ENCODE measurements around the gene ATP6V1G1.
"Not testable (repeated sequence)": the region's sequence is repeated elsewhere in the genome, so short reads cannot be mapped to it uniquely, and the experiment has no call there.

Gene ATP6V1G1

DNA sequence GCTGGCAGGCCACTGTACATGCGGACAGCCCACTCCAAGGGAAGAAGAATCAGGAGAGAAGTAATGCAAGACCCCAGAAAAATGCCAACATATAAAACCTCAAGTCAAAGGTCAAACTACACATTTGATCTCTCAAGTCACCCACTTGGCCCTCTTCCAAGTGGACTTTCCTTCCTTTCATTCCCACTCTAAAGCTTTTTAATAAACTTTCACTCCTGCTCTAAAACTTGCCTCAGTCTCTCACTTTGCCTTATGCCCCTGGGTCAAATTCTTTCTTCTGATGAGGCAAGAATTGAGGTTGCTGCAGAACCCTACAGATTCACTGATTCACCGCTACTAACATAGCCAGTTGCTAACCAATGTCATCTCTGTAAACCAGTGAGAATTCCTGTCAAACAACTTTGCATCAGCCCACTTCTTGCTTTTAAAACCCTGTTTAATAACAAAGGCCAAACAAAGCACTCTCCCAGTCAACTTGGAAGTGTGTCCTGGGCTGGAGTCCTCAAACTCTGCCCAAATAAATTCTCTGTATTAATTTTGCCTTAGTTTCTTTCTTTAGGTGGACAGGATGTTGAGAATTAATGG lies 6.9 kb upstream of the ATP6V1G1 start:
- TF ChIP-seq Cebpa-rat (IDR thresholded peaks at IDR 0.05), result no peak
- Histone ChIP-seq H3K9me3 (no peaks in the 10 kb centered on the region), H3K27ac (no peak overlapping the region), H3K27me3 (no peaks in the 10 kb centered on the region), H3K9ac (no peak overlapping the region), H3K4me2 (no peak overlapping the region), H4K20me1 (no peaks in the 10 kb centered on the region), H3K4me3 (no peak overlapping the region), H3K4me1 (no peaks in the 10 kb centered on the region), H3K36me3 (no peaks in the 10 kb centered on the region)

DNA sequence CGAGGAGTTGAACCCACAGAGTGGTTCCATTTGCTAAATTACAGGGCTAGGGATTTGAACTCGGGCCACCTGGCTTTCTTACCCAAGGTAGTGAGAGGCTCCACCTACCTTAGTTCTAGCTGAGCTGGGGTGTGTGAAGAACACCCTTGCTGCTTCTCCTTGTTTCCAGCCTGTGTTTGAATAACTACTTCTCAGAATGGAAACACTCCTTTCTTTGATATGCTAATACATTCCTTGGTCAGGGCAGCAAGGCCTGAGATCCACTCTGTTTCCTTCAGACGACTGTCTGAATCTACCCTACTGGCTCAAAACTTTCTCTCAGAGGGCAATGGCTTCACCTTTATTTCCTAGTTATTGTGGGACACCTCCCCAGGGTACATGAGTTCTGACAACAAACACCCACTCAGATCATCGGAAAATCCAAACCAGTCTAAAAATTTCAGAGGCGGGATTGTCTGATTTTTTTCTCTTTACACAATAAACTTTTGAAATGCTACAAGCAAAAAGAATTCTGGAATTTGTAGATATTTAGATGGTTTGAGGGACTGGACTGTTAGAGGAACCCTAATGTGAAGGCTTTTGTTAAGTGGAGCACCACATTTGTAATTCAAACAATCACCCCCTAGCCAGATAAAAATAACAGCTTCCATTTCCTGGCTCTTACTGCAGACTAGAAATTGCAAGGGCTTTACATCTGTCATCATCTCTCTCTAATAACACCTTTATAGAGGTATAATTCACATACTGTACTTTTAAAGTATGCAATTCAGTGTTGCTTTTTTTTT lies 4.0 kb upstream of the ATP6V1G1 start:
- no peak overlapping the region for H3K9ac ChIP-seq
- no peak overlapping the region for H3K27ac ChIP-seq
- no peak for TF ChIP-seq Cebpa-rat (IDR thresholded peaks at IDR 0.05)
- peaks cover 8% of the 10 kb centered on the region for H3K4me1 ChIP-seq
- peaks cover 8% of the 10 kb centered on the region for H4K20me1 ChIP-seq
- H3K9me3 ChIP-seq, result no peaks in the 10 kb centered on the region
- no peak overlapping the region for H3K4me3 ChIP-seq
- no peaks in the 10 kb centered on the region for H3K27me3 ChIP-seq
- no peak overlapping the region for H3K4me2 ChIP-seq
- H3K36me3 ChIP-seq, result no peaks in the 10 kb centered on the region

DNA sequence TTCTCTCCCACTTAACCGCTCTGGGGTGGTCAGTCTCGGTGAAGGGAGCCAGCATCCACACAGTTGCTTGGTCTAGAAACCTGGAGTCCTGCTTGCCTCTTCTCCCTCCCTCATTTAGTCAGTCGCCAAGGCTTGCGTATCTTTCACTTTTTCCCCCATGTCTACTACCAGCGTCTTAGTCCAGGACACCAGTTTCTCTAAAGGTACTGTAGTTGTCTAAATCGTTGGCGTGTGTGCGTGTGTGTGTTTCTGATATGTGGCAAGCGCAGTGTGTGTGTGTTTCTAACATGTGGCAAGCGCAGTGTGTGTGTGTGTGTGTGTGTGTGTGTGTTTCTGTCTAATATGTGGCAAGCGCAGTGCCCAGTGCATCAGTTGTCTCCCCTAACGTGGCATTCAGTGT lies 641 bp downstream of the ATP6V1G1 start:
- H3K4me3 ChIP-seq, result peak overlapping the region; percentile 95
- H3K36me3 ChIP-seq, result peaks cover 7% of the 10 kb centered on the region
- H3K4me1 ChIP-seq, result peaks cover 55% of the 10 kb centered on the region
- H3K27me3 ChIP-seq, result no peaks in the 10 kb centered on the region
- H3K9me3 ChIP-seq, result no peaks in the 10 kb centered on the region
- peaks cover 54% of the 10 kb centered on the region for H4K20me1 ChIP-seq
- peak overlapping the region; percentile 99 for H3K9ac ChIP-seq
- H3K4me2 ChIP-seq, result peak overlapping the region; percentile 95
- TF ChIP-seq Cebpa-rat (IDR thresholded peaks at IDR 0.05), result no peak
- H3K27ac ChIP-seq, result peak overlapping the region; percentile 96

DNA sequence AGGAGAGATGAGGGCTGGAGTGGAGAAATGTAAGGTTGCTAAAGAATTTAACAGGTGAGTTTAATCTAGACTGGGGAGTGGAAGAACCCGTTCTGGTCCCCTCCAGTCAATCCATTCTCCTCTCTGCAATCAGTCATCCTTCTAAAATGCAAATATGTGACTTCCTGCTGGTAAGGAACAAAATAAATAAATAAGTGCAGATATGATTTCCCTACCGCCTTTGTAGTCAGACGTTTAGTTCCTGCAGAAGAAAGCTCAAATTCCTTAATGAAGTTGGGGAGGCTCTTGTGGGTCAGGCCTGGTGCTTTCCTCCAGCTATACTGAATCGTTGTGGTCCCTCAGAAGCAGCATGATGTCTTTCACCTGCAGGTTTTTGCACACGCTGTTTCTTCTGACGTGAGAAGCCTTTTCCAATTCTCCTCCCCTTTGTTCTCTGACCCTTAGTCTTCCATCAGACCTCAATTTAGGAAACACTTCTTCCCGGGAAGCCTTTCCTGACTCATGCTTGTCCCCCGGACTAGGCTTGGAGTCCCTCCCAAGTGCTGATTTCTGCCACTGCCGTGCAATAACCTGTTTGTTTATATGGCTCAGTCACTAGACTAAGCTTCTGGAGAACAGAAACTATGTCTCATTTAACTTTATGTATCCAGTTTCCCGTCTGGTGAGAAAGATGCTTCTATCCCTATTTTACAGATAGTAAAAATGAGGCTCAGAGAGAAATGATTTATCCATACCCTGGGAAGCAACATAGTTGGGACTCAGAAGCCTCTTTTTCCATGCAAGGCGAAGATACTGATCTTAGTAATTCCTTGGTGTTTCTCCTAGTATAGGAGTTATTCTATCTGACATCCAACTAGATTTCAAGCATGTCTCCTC lies 1.3 kb downstream of the ATP6V1G1 start:
- Histone ChIP-seq H3K9ac (peak overlapping the region; percentile 99), H3K27me3 (no peaks in the 10 kb centered on the region), H3K4me2 (peak overlapping the region; percentile 95), H3K4me3 (peak overlapping the region; percentile 95), H3K9me3 (no peaks in the 10 kb centered on the region), H3K4me1 (peaks cover 56% of the 10 kb centered on the region), H3K27ac (peak overlapping the region; percentile 96), H3K36me3 (peaks cover 14% of the 10 kb centered on the region), H4K20me1 (peaks cover 61% of the 10 kb centered on the region)
- TF ChIP-seq Cebpa-rat (IDR thresholded peaks at IDR 0.05), result no peak

DNA sequence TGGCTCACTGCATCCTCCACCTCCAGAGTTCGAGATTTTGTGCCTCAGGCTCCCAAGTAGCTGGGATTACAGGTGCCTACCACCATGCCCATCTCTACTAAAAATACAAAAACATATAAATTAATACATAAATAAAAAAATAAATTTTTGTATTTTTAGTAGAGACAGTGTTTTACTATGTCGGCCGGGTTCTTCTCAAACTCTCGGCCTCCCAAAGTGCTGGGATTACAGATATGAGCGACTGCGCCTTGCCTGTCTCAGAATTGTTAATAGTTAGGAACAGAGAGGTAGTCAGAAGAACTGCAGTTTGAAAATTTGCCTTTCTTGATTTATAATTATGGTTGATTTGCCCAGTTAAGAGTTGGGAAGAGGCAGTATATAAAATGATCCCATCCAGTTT lies 2.8 kb downstream of the ATP6V1G1 start:
- peak overlapping the region; percentile 53; the same call in 1 of the 2 replicates for H3K4me3 ChIP-seq
- H3K9me3 ChIP-seq, result no peaks in the 10 kb centered on the region

DNA sequence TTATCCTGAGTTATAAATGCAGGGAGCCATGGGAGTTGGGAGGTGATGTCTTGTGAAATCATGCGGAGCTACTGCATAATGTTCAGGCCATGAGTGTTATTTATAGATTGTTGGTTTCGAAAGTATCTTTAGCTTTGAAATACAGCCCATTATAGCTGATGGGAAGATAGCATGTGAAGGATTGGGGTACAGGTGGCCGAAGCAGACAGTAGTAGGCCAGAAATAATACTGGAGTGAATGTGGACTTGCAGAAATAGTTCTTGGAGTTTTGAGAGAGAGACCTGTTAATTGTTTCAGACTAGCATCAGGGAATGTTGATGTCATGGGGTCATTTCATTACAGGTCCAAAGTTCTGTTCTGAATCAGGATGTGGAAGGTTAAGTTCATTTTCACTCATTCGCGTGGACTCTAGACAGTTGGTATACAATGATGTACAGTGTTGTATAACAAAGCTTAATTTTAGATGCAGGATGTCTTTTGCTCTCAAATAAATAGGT lies 3.8 kb downstream of the ATP6V1G1 start:
- Histone ChIP-seq H3K9me3 (no peaks in the 10 kb centered on the region), H3K4me1 (peaks cover 56% of the 10 kb centered on the region), H4K20me1 (peaks cover 86% of the 10 kb centered on the region), H3K27ac (peak overlapping the region; percentile 63), H3K36me3 (peaks cover 38% of the 10 kb centered on the region), H3K27me3 (no peaks in the 10 kb centered on the region), H3K9ac (peak overlapping the region; percentile 70), H3K4me3 (peak overlapping the region; percentile 53), H3K4me2 (peak overlapping the region; percentile 95)
- TF ChIP-seq Cebpa-rat (IDR thresholded peaks at IDR 0.05), result no peak

More for the DNA sequence above, 2.8 kb downstream of the ATP6V1G1 start:
- Histone ChIP-seq H3K9ac (peak overlapping the region; percentile 70; the same call in 1 of the 2 replicates), H4K20me1 (peaks cover 75% of the 10 kb centered on the region), H3K27me3 (no peaks in the 10 kb centered on the region), H3K4me2 (peak overlapping the region; percentile 95), H3K27ac (0 out of 2 replicates have a peak overlapping the region, but pooled peaks have one; percentile 63), H3K4me1 (peaks cover 56% of the 10 kb centered on the region), H3K36me3 (peaks cover 28% of the 10 kb centered on the region)
- no peak for TF ChIP-seq Cebpa-rat (IDR thresholded peaks at IDR 0.05)

DNA sequence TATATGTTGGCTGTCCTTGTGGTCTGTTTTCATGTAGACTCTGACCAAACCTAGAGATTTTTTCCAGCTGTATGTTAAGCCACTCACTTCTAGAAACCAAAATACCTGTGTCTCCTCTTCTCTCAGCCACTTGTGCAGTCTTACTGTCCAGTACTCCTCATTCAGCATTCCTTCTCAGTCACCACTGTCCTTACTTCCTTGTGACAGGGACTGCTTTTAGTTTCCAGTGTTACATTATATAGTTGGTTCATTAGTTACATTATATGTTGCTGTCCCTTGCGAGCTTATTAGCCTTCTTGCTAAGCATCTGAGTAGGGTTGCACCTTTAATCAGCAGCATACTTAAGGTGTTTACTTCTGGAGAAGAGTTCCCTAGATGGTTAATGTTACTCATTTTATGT lies 4.3 kb downstream of the ATP6V1G1 start:
- Histone ChIP-seq H3K36me3 (peaks cover 44% of the 10 kb centered on the region), H3K4me1 (peaks cover 54% of the 10 kb centered on the region), H4K20me1 (peaks cover 91% of the 10 kb centered on the region), H3K4me2 (peak overlapping the region; percentile 95), H3K27ac (peak overlapping the region; percentile 63), H3K4me3 (peak overlapping the region; percentile 53), H3K9ac (peak overlapping the region; percentile 70), H3K27me3 (no peaks in the 10 kb centered on the region), H3K9me3 (no peaks in the 10 kb centered on the region)
- TF ChIP-seq Cebpa-rat (IDR thresholded peaks at IDR 0.05), result no peak

DNA sequence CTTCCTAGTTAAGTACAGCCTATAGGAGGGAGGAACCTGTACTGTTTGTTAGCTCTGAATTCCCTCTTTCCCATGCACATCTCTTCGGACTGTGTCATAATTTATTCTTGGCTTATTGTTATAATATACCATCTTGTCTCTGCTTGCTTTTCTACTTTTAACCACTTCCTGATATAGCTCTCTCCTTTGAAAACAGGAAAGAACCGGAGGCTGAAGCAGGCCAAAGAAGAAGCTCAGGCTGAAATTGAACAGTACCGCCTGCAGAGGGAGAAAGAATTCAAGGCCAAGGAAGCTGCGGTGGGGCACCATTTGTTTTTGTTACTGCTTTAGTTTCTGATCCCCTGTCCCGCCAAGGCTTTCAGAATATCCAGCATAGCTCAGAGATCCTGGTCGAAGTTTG lies 4.8 kb downstream of the ATP6V1G1 start:
- Histone ChIP-seq H3K4me3 (peak overlapping the region; percentile 53), H3K4me2 (peak overlapping the region; percentile 95), H3K4me1 (peaks cover 49% of the 10 kb centered on the region), H3K27ac (peak overlapping the region; percentile 63), H3K9ac (peak overlapping the region; percentile 70), H3K27me3 (no peaks in the 10 kb centered on the region), H3K36me3 (peaks cover 49% of the 10 kb centered on the region), H4K20me1 (peaks cover 96% of the 10 kb centered on the region), H3K9me3 (no peaks in the 10 kb centered on the region)
- TF ChIP-seq Cebpa-rat (IDR thresholded peaks at IDR 0.05), result no peak

DNA sequence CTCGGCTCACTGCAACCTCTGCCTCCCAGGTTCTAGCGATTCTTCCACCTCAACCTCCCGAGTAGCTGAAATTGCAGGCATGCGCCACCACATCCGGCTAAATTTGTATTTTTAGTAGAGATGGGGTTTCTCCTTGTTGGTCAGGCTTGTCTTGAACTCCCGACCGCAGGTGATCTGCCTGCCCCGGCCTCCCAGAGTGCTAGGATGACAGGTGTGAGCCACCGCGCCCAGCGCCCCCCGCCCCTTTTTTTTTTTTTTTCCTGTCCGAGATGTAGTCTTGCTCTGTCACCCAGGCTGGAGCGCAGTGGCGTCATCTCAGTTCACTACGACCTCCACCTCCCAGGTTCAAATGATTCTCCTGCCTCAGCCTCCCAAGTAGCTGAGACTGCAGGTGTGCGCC lies 6.6 kb downstream of the ATP6V1G1 start:
- Histone ChIP-seq H4K20me1 (peaks cover 87% of the 10 kb centered on the region), H3K27ac (no peak overlapping the region), H3K4me1 (peaks cover 42% of the 10 kb centered on the region), H3K36me3 (peaks cover 66% of the 10 kb centered on the region), H3K4me2 (no peak overlapping the region), H3K9me3 (peaks cover 4% of the 10 kb centered on the region; the same call in 1 of the 2 replicates), H3K9ac (no peak overlapping the region), H3K27me3 (no peaks in the 10 kb centered on the region), H3K4me3 (no peak overlapping the region)
- TF ChIP-seq Cebpa-rat (IDR thresholded peaks at IDR 0.05), result no peak

DNA sequence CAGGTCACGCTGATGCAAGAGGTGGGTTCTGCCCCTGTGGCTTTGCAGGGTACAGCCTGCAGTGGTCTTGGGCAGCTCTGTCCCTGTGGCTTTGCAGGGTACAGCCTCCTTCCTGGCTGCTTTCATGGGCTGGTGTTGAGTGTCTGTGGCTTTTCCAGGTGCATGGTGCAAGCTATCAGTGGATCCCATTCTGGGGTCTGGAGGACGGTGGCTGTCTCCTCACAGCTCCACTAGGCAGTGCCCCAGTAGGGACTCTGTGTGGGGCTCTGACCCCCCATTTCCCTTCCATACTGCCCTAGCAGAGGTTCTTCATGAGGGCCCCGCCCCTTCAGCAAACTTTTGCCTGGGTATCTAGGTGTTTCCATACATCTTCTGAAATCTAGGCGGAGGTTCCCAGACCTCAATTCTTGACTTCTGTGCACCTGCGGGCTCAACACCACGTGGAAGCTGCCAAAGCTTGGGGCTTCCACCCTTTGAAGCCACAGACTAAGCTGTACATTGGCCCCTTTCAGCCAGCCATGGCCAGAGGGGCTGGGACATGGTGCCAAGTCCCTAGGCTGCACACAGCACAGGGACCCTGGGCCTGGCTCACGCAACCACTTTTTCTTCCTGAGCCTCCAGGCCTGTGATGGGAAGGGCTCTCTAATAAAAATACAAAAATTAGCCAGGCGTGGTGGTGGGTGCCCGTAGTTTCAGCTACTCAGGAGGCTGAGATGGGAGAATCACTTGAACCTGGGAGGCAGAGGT lies 13.1 kb downstream of the ATP6V1G1 start:
- H3K4me1 ChIP-seq, result peaks cover 27% of the 10 kb centered on the region
- H3K9me3 ChIP-seq, result peaks cover 35% of the 10 kb centered on the region
- H3K9ac ChIP-seq, H3K27me3 ChIP-seq, H3K4me3 ChIP-seq, H3K4me2 ChIP-seq, H3K27ac ChIP-seq: not testable (repeated sequence)
- H4K20me1 ChIP-seq, result peaks cover 22% of the 10 kb centered on the region
- H3K36me3 ChIP-seq, result peaks cover 72% of the 10 kb centered on the region

DNA sequence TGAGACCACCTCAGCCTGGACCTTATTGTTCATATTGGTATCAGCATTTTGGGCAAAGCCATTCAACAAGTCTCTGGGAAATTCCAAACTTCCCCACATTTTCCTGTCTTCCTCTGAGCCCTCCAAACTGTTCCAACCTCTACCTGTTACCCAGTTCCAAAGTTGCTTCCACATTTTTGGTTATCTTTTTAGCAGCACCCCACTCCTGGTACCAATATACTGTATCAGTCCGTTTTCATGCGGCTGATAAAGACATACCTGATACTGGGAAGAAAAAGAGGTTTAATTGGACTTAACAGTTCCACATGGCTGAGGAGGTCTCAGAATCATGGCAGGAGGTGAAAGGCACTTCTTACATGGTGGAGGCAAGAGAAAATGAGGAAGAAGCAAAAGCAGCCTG lies 14.2 kb downstream of the ATP6V1G1 start:
- H3K36me3 ChIP-seq, result peaks cover 61% of the 10 kb centered on the region
- peaks cover 11% of the 10 kb centered on the region for H4K20me1 ChIP-seq
- peaks cover 33% of the 10 kb centered on the region for H3K4me1 ChIP-seq
- not testable (repeated sequence) for H3K4me3 ChIP-seq, H3K27ac ChIP-seq, H3K4me2 ChIP-seq, H3K27me3 ChIP-seq, H3K9ac ChIP-seq
- H3K9me3 ChIP-seq, result peaks cover 35% of the 10 kb centered on the region
